Placental pericyte (primary cell): ENCODE measurements around the gene C1orf50. TPM values are rescaled to one million over a fixed set of nuclear protein-coding genes. Genes with fewer than 3 reads are reported as not detected.

Source experiments
- total RNA-seq: library from RNA; depleted of rRNA; stranded (reverse); fragments of >200 nt; gene quantifications from 2 replicates; pipeline ENCODE4 v1.2.3, GENCODE V29; 2012

The C1orf50 gene
- total RNA-seq = 3.3 TPM in 2 replicates

GRCh38 chr1:42766741-42767509, at the start of gene C1orf50, which contains the start of gene P3H1:
Gene C1orf50, plus strand, starts transcription at chr1:42767249. Its CDS starts 63 bp downstream, at chr1:42767312.
Gene P3H1, minus strand, starts transcription at chr1:42767028. Its CDS starts 57 bp downstream, at chr1:42766971.

GRCh38 chr1:42739753-42740700, 27.0 kb upstream of the C1orf50 start, which contains the start of gene CLDN19:
Gene CLDN19, minus strand, starts transcription at chr1:42740236. Its CDS starts 173 bp downstream, at chr1:42740063.

GRCh38 chr1:42784946-42785693, 18.1 kb downstream of the C1orf50 start, which contains the start of gene TMEM269:
Gene TMEM269, plus strand, starts transcription at chr1:42784991. Its CDS starts 4,903 bp downstream, at chr1:42789894.

GRCh38 chr1:42816585-42817439, 49.8 kb downstream of the C1orf50 start, which contains the start of the genes ERMAP and SVBP:
Gene ERMAP, plus strand, starts transcription at chr1:42817122. Its CDS starts 13,327 bp downstream, at chr1:42830449.
Gene SVBP, minus strand, starts transcription at chr1:42817397. Its CDS starts 853 bp downstream, at chr1:42816544.

Other genes with a start within 250 kb of the C1orf50 start
- 10.5 and 26.5 TPM in 2 replicates for gene PPIH, start 108.8 kb upstream of the C1orf50 start, total RNA-seq
- 547 and 612 TPM in 2 replicates for gene YBX1, start 84.8 kb upstream of the C1orf50 start, total RNA-seq
- gene CLDN19, start 27.0 kb upstream of the C1orf50 start, total RNA-seq = not detected in 2 replicates
- gene P3H1, start 221 bp upstream of the C1orf50 start, total RNA-seq = 173 and 243 TPM in 2 replicates
- under 0.01 TPM in 1 of 2 replicates, not detected in the other for gene TMEM269, start 17.7 kb downstream of the C1orf50 start, total RNA-seq
- gene ERMAP, start 49.9 kb downstream of the C1orf50 start, total RNA-seq = 11.3 and 22.1 TPM in 2 replicates
- gene SVBP, start 50.1 kb downstream of the C1orf50 start, total RNA-seq = 10.6 and 11.6 TPM in 2 replicates
- 5.9 and 6.3 TPM in 2 replicates for gene ZNF691, start 79.4 kb downstream of the C1orf50 start, total RNA-seq
- 118 and 246 TPM in 2 replicates for gene SLC2A1, start 191.6 kb downstream of the C1orf50 start, total RNA-seq